CD4-positive, alpha-beta T cell (primary cell): ENCODE results near the gene SYNGAP1. TPM values are rescaled to one million over a fixed set of nuclear protein-coding genes. Genes with fewer than 3 reads are reported as not detected.

Experiments used
- ATAC-seq: fragments of 200-7000 bp; cut with Tn5 transposase; one replicate; pipeline ENCODE4 v1.10.0; 2022; ENCODE audit warnings: mild to moderate bottlenecking; ENCODE audit not compliant: poor library complexity
- CTCF ChIA-PET: fragments of 350-600 bp; sonication (Branson Sonifier 250); formaldehyde crosslinking; loops from one replicate; lab custom pipeline; 2021; ENCODE audit warnings: antibody characterized with exemption, inconsistent platforms; lab: Charles Lee
- POLR2A ChIA-PET: fragments of 350-600 bp; sonication (Branson Sonifier 250); formaldehyde crosslinking; loops from one replicate; lab custom pipeline; 2021; ENCODE audit warnings: antibody characterized with exemption, inconsistent platforms; lab: Charles Lee
- DNase-seq, 14 experiments: peaks; one replicate each; pipeline ENCODE4 v3.0.0-alpha.2; 2013 to 2020; ENCODE audit warnings: mixed read lengths in 2 of 14
- H3K27ac ChIP-seq, 2 donors: one replicate each; pipeline versions ENCODE4 v1.5.1 to v1.7.0; 2013; ENCODE audit warnings: low read length in 2 of 2, low read depth in 1 of 2, mild to moderate bottlenecking in 1 of 2
- H3K27me3 ChIP-seq, 2 experiments: 1 replicate in 1 of 2; 2 replicates in 1 of 2; pipeline versions ENCODE4 v1.6.1 to v1.7.0; 2013; ENCODE audit warnings: low read length in 2 of 2, control low read depth in 1 of 2, mild to moderate bottlenecking in 1 of 2, moderate library complexity in 1 of 2; ENCODE audit not compliant: insufficient read depth in 2 of 2, control insufficient read depth in 1 of 2
- H3K36me3 ChIP-seq: one replicate; pipeline ENCODE4 v1.6.1; 2013; ENCODE audit warnings: low read length, control low read depth; ENCODE audit not compliant: insufficient read depth
- H3K4me1 ChIP-seq: one replicate; pipeline ENCODE4 v1.6.1; 2013; ENCODE audit warnings: low read length, control low read depth; ENCODE audit not compliant: insufficient read depth
- H3K4me3 ChIP-seq: one replicate; pipeline ENCODE4 v1.5.1; 2013; ENCODE audit warnings: mild to moderate bottlenecking, low read length, moderate library complexity
- H3K9me3 ChIP-seq, 2 experiments: 1 replicate in 1 of 2; 2 replicates in 1 of 2; pipeline versions ENCODE4 v1.6.1 to v1.7.0; 2013; ENCODE audit warnings: low read length in 2 of 2, mild to moderate bottlenecking in 2 of 2, control low read depth in 1 of 2, moderate library complexity in 1 of 2; ENCODE audit not compliant: control insufficient read depth in 1 of 2, insufficient read depth in 1 of 2
- H3K27ac Mint-ChIP-seq: one replicate; pipeline ENCODE4 v1.8.0; 2020; ENCODE audit warnings: mixed read lengths
- H3K27me3 Mint-ChIP-seq: one replicate; pipeline ENCODE4 v1.8.0; 2021; ENCODE audit warnings: mixed read lengths
- H3K36me3 Mint-ChIP-seq: one replicate; pipeline ENCODE4 v1.8.0; 2021; ENCODE audit warnings: low read depth, mixed read lengths
- H3K4me1 Mint-ChIP-seq: one replicate; pipeline ENCODE4 v1.8.0; 2021; ENCODE audit warnings: low read depth, mixed read lengths
- H3K4me3 Mint-ChIP-seq: one replicate; pipeline ENCODE4 v1.8.0; 2020; ENCODE audit warnings: mild to moderate bottlenecking, mixed read lengths
- H3K9me3 Mint-ChIP-seq: one replicate; pipeline ENCODE4 v1.8.0; 2020; ENCODE audit warnings: mixed read lengths
- CTCF ChIP-seq: fragments of 200-600 bp; IDR thresholded peaks from one replicate; pipeline ENCODE4 v1.8.0; 2022; ENCODE audit warnings: antibody characterized with exemption, mild to moderate bottlenecking
- intact Hi-C, 2 experiments: fragments of 100-400 bp; cut with DNase I in 1 of 2; cut with micrococcal nuclease in 1 of 2; formaldehyde crosslinking; loops; one replicate each; pipeline versions ENCODE4 v1.15.1 to v1.9.0; 2023 to 2025; cut with DNase I, micrococcal nuclease
- total RNA-seq, 174 experiments: library from RNA in 2 of 174; stranded (reverse) in 2 of 174; gene quantifications; one replicate each; pipeline ENCODE4 v1.2.3 and lab custom pipeline; 2021 to 2026

The SYNGAP1 gene
- total RNA-seq, 2 experiments from 2014 or later, result 62.4 to 63.8 TPM

- no peaks in the 10 kb centered on the region for H3K9me3 ChIP-seq
- Mint-ChIP-seq H3K4me3 (no peak overlapping the region), H3K27me3 (no peaks in the 10 kb centered on the region), H3K9me3 (no peaks in the 10 kb centered on the region), H3K4me1 (peaks cover 15% of the 10 kb centered on the region), H3K27ac (no peak overlapping the region), H3K36me3 (peaks cover 5% of the 10 kb centered on the region)
- TF ChIP-seq CTCF, result no peak
- no peaks in the 10 kb centered on the region for H3K36me3 ChIP-seq
- intact Hi-C loops, result loop anchor here in 1 of 2 experiments (5.0 kb wide), 1 partner anchor 128 kb away; the partner anchor contains the start of gene B3GALT4
- no peak for ATAC-seq
- peaks cover 25% of the 10 kb centered on the region for H3K4me1 ChIP-seq
- no peak for DNase-seq
- ChIA-PET POLR2A (no interaction called here), CTCF (no interaction called here)
- H3K27me3 ChIP-seq, result no peaks in the 10 kb centered on the region
- no peak overlapping the region for H3K4me3 ChIP-seq
- no peak overlapping the region for H3K27ac ChIP-seq
Measured at GRCh38 chr6:33404884-33405283, 15.0 kb upstream of the SYNGAP1 start.

GRCh38 chr6:33405386-33405940 lies 14.4 kb upstream of the SYNGAP1 start:
- Histone ChIP-seq H3K27ac (no peak overlapping the region), H3K9me3 (no peaks in the 10 kb centered on the region), H3K27me3 (no peaks in the 10 kb centered on the region), H3K4me1 (peaks cover 28% of the 10 kb centered on the region), H3K36me3 (no peaks in the 10 kb centered on the region), H3K4me3 (no peak overlapping the region)
- no peaks in the 10 kb centered on the region for H3K9me3 Mint-ChIP-seq
- H3K27ac Mint-ChIP-seq, result peak overlapping the region; percentile 47
- H3K27me3 Mint-ChIP-seq, result no peaks in the 10 kb centered on the region
- TF ChIP-seq CTCF, result no peak
- POLR2A ChIA-PET, result interaction anchor here (0.6 to 0.7 kb wide), 2 partner anchors 13 to 434 kb away, joined by 3 to 4 read pairs; no protein-coding TSS in a partner anchor
- no peak overlapping the region for H3K4me3 Mint-ChIP-seq
- CTCF ChIA-PET, result interaction anchor here (2.4 kb wide), 1 partner anchor 15 kb away, joined by 8 read pairs; no protein-coding TSS in a partner anchor
- intact Hi-C loops, result loop anchor here in 1 of 2 experiments (5.0 kb wide), 1 partner anchor 128 kb away; the partner anchor contains the start of gene B3GALT4
- peaks cover 20% of the 10 kb centered on the region for H3K4me1 Mint-ChIP-seq
- DNase-seq (peak in 2 of 14 experiments; percentile 48 to 59), ATAC-seq (no peak)
- peaks cover 5% of the 10 kb centered on the region for H3K36me3 Mint-ChIP-seq

- Mint-ChIP-seq H3K9me3 (no peaks in the 10 kb centered on the region), H3K36me3 (peaks cover 6% of the 10 kb centered on the region), H3K27me3 (no peaks in the 10 kb centered on the region), H3K27ac (peak overlapping the region; percentile 47), H3K4me1 (peaks cover 20% of the 10 kb centered on the region), H3K4me3 (no peak overlapping the region)
- POLR2A ChIA-PET, result interaction anchor here (0.6 to 0.7 kb wide), 2 partner anchors 13 to 434 kb away, joined by 3 to 4 read pairs; no protein-coding TSS in a partner anchor
- CTCF ChIA-PET, result interaction anchor here (2.4 kb wide), 1 partner anchor 15 kb away, joined by 8 read pairs; no protein-coding TSS in a partner anchor
- Histone ChIP-seq H3K27me3 (no peaks in the 10 kb centered on the region), H3K36me3 (no peaks in the 10 kb centered on the region), H3K27ac (no peak overlapping the region), H3K9me3 (no peaks in the 10 kb centered on the region), H3K4me1 (peaks cover 28% of the 10 kb centered on the region), H3K4me3 (no peak overlapping the region)
- ATAC-seq (no peak), DNase-seq (peak in 1 of 14 experiments; percentile 20)
- intact Hi-C loops, result loop anchor here in 1 of 2 experiments (5.0 kb wide), 1 partner anchor 129 kb away; the partner anchor contains the start of gene B3GALT4
- no peak for TF ChIP-seq CTCF
Measured at GRCh38 chr6:33406126-33406525, 13.7 kb upstream of the SYNGAP1 start.
